ENCODE measurements around the gene STARD9. TPM values are rescaled to one million over a fixed set of nuclear protein-coding genes. Genes with fewer than 3 reads are reported as not detected.
A peak's percentile ranks its signal among the peaks of the same experiment; 100 is the strongest.
"Not testable (repeated sequence)": the region's sequence is repeated elsewhere in the genome, so short reads cannot be mapped to it uniquely, and the experiment has no call there.

The STARD9 gene
- total RNA-seq, 1 donor from 2014 or later: 9.8 TPM

DNA sequence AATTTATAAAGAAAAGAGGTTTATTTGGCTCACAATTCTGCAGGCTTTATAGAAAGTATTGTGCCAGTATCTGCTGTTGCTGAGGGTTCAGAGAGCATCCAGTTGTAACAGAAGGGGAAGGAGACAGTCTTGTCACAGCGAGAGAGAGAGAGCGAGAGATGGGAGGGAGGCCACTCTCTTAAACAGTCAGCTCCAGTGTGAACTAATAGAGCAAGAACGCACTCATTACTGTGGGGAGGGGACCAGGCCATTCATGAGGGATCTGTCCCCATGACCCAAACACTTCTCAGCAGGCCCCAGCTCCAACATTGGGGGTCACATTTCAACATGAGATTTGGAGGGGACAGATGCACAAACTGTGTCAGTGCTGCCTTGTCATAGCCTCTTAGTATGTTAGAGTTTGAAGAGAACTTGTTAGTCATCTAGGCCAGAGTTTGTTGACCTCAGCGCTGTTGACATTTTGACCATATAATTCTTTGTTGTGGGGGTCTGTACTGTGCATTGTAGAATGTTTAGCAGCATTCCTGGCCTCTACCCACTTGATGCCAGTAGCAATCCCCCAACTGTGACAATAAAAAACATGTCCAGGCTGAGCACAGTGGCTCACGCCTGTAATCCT is 15.3 kb downstream of the STARD9 start:
- DNase-seq (ENCODE audit: low spot score): no peak

DNA sequence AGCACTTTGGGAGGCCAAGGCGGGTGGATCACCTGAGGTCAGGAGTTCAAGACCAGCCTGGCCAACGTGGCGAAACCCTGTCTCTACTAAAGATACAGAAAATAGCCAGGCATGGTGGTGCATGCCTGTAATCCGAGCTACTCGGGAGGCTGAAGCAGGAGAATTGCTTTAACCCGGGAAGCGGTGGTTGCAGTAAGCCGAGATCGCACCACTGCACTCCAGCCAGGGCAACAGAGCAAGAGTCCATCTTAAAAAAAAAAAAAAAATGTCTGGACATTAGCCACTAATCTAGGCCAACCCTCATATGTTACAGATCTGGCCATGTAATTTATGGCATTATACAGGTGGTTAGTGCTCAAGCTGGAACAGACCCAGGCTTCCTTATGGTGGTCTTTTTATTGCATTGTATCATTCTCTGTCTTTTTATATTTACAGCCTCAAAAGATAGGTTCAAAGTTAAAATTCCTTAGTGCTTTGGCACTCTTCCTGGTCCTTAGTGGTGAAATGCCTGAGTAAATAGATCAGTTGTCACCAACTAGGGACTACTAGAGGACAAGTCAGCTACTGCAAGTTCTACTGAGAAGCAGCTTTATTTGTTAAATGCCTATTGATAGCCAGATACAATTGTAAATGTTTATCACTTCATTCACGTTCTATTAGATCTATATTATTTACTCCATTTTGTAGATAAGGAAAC is 16.0 kb downstream of the STARD9 start:
- no peak for DNase-seq (ENCODE audit: low spot score)

DNA sequence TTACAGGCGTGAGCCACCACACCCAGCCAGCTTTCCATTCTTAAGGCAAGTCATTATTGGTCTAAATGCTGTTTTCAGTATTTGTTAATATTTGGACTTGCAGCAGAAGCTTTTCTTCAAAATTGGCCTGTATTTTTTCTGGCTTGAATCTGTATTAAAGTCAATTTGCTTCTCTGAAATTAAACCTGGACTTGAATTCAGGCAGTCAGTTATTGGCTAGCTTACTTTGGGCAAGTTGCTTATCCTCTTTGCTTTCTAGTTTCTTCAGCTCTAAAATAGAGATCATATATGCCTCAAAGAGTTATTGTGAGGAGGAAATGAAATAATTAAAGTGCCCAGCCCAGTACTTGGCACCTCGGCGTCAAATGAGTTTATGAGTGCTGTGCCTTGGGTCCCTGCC is 17.3 kb downstream of the STARD9 start:
- no peak for DNase-seq (ENCODE audit: low spot score)

DNA sequence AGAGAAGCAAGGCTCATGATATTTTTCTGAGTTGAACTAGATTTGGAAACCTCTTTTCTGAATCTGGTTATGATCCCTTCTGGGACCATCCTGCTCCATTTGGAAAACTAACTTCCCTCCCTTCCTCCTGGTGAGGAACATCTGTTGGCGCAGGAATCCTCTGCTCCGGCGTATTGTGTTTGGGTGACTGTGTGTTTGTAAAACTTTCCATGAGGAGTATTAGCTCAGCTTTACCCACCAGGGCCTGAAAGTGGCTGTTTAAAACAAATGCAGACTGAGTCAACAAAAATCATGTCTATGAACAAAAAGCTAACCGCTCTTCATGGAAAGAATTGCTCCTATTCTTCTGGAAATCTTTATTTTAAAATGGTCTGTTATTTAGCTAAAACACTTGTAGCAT is 17.7 kb downstream of the STARD9 start:
- peak; percentile 33 for DNase-seq (ENCODE audit: low spot score)

DNA sequence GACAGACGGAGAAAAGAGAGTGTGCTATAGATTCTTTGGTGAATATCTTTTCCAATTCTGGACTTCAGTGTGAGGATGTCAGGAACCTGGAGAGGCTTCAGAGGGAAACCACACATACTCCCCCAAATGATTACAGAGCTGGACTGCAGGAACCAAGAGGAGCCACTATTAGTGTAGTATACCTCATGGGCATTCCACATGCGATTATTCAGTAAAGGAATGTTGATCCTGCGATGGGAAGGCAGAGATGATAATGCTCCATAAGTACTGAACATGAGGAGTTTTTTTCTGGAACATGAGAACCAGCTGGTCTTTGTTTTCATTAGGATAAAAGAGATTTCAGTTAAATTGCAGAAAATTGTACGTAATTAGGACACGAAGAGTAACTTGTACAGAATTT is 18.7 kb downstream of the STARD9 start:
- no peak for DNase-seq (ENCODE audit: low spot score)

DNA sequence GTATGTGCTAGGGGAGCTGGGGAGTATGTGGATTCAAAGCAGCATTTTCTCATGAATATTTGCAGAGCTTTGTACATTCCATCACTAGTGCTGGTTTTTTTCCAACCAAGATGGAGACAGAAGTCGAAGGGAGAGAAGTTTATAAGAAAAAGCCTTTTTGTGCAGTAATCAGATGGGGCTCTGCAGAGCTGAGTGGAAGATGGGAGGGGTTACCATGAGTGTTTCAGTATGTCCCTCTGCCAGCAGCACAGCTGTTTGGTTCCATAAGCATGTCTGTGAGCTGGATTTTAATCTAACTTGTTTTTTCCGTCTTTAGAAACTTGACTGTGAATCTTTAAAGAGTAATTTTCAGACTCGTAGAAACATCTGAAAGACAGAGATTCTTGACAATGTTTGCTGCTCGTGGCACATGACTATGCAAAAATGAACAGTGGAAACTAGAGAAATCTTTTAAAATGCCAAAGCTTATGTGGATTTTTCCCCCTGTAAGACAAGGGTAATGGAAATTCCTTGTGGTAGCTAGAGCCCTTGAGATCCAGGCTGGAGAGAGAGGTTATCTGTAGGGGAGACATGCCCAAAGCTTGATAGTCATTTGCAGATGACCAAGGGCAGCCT is 20.3 kb downstream of the STARD9 start:
- DNase-seq (ENCODE audit: low spot score): peak; percentile 20

DNA sequence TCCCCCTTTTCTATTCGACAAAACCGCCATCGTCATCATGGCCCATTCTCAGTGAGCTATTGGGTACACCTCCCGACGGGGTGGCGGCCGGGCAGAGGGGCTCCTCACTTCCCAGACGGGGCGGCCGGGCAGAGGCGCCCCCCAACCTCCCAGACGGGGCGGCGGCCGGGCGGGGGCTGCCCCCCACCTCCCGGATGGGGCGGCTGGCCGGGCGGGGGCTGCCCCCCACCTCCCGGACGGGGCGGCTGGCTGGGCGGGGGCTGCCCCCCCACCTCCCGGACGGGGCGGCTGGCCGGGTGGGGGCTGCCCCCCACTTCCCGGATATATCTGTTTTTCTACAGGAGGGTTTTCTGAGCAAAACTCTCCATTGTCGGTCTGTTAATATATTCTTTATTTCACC is 25.9 kb downstream of the STARD9 start:
- not testable (repeated sequence) for DNase-seq (ENCODE audit: low spot score)

DNA sequence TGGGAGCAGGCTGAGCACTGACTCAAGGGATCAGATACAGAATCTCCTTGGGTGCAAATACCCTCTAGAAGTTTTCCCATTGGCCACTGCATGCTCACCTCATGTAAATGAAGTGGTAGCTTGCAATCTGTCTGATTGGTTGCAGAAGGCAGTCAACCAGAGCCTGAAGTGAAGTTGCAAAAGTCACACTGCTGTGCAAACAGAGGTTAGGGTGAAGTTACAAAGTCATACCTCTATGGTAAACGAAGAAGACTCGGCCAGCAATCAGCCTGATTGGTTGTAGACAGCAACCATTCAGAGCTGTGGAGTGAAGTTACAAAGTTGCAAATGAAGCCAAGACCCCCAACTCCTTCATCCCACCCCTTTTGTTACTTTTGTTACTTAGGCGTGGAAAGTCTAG is 27.1 kb downstream of the STARD9 start:
- no peak for DNase-seq (ENCODE audit: low spot score)

DNA sequence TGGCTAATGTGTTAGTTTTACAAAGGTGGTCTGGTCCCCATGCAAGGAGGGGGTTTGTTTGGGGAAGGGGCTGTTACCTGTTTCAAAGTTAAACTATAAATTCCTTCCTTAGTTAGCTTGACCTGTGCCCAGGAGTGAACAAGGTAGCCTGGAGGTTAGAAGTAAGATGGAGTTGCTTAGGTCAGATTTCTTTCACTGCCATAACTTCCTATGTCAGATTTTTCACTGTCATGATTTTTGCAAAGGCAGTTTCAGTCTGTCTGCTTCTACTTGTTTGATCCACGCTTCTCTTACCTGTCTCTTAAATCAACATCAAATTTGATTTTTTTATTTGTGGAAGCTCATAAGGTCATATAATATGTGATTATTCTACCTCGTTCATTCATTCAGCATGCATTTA is 28.6 kb downstream of the STARD9 start:
- DNase-seq (ENCODE audit: low spot score): no peak

DNA sequence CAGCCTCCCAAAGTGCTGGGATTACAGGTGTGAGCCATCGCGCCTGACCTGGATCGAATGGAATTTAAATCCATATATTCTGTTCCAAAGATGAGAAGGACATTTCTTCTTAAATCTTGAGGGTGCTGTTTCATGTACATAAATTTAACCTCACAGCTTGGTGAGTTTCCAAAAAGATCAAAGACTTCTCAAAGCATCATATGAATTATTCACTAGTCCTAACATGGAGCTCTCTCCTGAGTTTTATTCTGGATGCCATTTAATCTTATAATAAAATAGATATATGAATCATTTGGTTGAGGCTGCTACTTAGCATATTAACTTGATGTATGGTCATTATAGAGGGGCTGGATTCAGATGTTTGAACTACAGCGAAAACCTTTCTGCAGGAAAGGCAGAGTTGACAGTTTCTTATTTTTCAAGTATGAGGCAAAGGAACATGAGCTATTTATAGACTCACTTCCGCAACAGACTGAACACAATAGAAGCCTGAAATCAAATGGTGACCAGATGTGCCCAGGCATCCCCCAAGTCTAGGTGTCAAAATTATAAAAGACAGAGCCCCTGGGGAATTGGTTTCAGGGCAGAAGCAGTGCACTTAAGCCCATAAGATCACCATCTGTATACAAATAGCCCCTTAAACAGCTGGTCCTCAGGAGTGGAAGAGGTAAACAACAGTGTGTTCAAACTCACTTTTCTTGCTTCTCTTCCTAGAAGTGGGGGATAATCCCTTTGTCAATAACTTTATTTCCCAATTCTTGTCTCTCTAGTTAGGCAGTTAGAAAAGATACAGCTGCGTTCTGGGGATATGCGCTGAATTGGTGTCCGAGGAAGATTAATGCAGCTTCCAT is 29.7 kb downstream of the STARD9 start:
- no peak for DNase-seq (ENCODE audit: low spot score)

DNA sequence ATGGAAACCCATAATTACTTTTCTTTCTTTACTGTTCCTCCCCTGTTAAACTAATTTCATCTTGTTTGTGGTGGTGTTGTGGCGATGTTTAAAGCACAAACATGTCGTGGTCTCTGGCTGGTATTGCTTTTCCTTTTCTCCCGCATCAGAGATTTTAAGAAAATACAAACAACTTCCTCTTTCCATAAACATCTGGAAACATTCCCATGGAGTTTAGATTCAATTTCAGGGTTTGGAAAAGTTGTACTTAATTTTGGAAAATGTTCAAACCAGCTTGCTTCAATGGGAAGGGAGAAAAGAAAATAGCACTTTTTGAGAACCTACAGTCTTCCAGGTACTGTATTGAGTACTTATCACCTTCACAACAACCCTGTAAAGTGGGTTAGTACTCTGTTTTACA is 30.4 kb downstream of the STARD9 start:
- no peak for DNase-seq (ENCODE audit: low spot score)

DNA sequence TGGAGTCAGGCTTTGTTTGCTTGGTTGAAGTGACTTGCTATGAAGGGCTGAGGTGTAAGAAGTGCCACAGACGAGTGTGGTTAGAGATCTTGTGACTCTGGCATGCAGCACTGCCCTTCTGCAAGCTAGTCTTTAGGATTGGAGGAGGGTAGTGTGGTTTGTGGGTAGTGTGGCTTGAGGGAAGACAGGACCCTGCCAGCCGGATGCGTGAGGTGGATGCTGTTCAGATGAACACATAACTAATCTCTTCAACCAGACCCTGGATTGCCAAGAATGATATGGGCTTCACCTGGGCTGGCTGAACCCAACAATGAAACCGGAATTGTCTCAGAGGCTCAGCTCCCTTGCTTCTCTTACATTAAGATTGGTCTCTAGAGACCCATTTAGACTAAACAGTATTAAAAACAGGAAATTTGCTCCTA is 32.7 kb downstream of the STARD9 start:
- no peak for DNase-seq (ENCODE audit: low spot score)

DNA sequence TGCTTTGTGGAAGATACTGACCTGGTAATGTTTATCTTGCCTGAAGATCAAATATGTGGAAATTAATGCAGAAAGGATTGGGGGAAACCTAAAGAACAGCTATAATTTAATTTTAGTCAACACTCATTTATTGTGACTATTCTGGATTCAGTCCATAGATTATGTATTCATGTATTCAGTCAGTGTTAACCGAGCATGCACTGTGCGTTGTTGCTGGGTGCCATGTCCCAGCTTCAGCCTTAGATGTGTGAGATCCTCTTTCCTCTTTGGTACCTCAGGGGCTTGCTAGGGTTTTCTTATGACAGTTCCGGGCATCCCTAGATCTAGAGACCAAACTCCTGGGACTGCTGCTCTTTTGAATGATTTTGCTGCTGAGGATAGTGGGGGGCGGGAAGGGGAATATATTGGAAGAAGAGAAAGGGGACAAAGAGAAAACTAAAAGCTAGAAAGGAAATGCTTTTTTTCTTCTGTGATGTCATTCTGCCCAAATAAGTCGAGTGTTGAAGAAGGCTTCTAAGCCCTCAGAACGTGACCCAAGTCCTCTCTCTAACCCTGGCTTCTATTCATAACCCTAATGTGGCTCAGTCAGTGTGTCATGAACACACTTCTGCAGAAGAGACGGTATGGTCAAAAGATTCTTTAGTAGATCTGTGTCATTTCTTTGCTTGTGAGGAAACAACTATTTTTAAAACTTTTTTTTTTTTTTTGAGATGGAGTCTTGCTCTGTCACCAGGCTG is 33.5 kb downstream of the STARD9 start:
- no peak for DNase-seq (ENCODE audit: low spot score)

DNA sequence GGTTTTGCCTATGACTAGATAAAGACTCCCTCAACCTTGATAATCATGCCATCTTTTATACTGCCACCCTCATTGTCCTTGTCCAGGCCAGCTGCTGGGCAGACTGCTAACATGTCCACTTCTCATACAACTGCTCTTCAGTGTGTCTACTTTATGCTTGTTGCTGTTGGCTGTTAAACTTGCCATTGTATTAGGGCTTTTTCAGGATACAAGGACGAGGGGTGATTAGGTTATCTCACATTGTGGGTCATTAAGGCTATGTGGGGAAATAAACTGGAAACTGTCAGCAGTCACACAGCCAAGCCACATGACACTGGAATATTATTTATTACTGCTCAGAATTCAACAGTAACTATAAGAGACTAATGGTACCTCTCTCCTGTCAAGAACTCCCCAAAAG is 36.1 kb downstream of the STARD9 start:
- DNase-seq (ENCODE audit: low spot score): no peak

DNA sequence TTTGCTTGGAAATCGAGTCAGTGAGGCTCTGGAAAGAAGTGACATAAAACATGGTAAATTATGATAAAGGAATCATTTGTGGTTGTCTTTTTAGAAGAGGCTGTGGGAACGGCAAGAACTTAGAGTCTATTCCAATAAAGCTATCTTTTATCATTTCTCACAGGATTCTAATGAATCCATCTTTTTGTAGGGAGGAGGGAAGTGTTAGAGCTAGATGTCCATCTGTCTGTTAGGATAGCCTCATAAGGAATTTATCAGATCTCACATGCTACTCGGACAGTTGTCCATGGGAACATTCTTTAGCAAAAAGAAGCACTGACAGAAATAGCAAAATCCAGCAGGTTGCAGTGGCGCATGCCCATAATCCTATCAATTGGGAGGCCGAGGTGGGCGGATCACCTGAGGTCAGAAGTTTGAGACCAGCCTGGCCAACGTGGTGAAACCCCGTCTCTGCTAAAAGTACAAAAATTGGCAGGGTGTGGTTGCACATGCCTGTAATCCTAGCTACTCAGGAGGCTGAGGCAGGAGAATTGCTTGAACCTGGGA is 37.0 kb downstream of the STARD9 start:
- no peak for DNase-seq (ENCODE audit: low spot score)

DNA sequence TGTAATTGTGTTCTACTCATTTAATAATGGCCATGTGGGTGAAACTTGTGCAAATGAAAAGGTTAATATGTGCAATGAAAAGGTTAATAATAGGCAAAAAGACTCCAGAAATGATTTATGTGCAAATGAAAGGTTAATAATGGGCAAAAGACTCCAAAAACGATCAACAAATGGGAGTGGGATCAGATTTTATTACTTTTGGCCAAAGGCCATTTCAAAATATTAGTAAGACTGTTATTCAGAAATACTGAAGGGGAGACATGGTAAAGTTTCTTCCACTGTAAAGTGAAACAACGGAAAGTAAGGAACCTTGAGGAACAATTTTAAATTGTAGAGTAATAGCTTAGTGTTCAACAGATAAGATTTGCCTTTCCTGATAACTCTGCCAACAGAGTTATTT is 40.7 kb downstream of the STARD9 start:
- no peak for DNase-seq (ENCODE audit: low spot score)

DNA sequence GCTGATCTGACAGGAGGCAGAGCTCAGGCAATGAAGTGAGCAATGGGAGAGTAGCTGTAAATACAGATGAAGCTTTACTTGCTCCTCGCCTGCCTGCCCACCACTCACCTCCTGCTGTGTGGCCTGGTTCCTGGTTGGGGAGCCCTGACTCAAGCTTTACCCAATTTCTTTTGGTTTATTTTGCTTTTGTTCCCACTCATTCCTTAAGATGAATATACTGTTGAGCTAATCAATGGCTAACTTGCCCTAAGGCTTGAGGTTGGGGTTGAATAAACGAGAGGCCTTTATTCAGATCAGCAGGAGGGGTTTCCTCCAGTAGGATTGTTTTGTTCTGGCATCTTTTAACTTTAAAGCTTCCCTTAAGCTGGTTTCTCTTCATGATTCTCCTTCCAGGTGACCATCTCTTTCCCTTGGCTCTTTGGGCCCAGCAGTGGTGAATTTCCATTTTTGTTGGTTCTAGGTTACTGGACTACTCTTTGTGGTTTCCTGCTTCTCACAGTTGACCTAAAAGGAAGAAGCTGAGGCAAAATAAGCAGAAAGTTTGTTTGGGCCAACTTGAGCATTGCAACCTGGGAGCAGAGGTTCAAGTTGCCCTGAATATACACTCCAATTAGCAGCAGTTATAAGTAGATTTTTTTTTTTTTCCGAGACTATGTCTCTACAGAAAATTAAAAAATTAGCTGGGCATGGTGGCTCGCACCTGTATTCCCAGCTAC is 44.4 kb downstream of the STARD9 start:
- DNase-seq (ENCODE audit: low spot score): no peak

DNA sequence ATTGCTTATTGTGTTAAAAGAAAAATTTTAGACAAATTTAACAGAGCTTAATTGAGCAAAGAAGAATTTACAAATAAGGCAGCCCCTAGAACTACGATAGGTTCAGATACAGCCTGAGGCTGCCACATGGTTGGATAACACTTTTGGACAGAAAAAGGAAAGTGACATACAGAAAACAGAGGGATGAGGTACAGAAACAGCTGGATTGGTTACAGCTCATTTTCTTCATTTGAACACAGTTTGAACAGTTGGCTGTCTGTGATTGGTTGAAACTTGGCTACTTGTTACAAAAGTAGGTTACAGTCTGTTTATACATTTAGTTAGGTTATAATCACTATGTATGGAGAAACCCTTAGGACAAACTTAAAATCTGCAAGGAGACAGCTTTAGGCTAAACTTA is 46.0 kb downstream of the STARD9 start:
- no peak for DNase-seq (ENCODE audit: low spot score)

DNA sequence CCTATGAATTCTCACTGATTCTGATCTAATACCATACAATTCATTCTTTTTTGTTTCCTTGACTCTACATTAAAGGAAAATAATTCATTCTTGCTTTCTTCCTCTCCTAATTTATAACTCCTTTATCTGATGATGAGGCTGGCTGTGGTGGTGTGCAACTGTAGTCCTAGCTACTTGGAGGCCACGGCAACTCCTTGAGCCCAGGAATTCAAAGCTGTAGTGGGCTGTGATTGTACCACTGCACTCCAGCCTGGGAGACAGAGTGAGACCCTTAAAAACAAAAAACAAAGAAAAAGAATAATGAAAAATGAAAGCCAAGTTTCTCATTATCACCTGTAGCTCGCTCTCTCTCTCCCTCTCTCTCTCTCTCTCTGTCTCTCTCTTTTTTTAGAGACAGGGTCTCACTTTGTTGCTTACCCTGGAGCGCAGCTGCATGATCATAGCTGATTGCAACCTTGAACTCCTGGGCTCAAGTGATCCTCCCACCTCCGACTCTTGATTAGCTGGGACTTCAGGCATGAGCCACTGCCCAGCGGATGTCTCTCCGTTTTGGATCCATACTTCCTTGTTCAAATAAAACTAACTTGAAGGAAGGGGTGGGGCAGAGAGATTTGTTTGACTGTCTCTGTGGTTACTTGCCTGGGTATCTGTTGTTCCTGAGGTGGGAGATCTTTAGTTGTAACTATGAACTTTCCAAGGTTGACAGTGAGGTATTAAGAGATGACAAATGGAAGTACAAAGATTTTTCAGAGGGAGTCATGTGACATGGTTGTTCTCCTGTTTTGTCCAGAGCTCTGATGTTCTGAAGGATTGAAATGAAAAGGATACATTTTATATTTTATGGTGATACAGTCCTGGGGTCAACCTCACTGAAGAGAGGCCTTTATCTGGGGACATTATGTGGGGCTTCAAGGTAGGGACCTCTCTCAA is 46.9 kb downstream of the STARD9 start:
- no peak for DNase-seq (ENCODE audit: low spot score)

DNA sequence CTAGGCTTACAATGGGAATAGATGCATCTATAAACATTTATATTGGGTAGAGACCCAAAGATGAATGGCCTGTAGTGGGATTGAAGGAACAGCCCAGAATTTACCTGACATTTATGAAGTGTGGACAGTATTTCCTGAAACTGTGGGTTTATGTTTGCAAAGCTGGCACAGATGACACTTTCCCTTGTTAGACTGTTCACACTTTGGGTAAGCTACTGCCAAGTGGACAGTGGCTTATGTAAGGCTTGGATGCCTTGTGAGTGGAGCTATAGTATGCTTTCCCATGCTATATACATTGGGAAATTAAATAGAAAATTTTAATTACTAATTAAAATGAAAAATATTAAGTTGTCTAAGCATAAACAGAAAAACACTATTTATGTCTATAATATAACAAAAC is 48.5 kb downstream of the STARD9 start:
- DNase-seq (ENCODE audit: low spot score): no peak
